ENCODE data around the gene KIN. TPM values are rescaled to one million over a fixed set of nuclear protein-coding genes. Genes with fewer than 3 reads are reported as not detected.

KIN gene
- polyA plus RNA-seq, 3 donors = 3.0 to 4.6 (median 3.1) TPM

DNA sequence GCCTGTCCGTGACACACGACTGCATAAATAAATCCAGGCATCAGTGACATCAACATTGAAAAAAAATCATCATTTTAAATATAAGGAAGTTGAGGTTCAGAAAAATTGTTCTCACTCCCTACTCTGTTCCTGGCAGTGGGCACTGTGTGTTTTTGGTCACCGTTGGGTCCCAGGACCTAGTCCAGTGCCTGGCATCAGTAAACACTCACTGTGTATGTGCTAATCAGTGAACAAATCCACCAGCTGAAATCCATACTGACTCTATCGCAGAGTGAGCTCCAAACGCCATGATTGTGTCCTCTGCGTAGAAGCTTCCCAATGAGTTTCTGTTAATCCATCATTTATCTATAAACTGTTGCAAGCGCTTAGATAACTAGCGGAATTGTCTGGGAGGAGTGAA is 43.5 kb downstream of the KIN start:
- Mint-ChIP-seq H3K4me1 (no peaks in the 10 kb centered on the region), H3K27me3 (ENCODE audit: low read depth in 3 of 3) (peaks cover 0 to 3% (median 1%) of the 10 kb centered on the region in 3 donors), H3K36me3 (peaks cover 0 to under 1% of the 10 kb centered on the region in 2 donors), H3K9me3 (no peaks in the 10 kb centered on the region), H3K4me3 (no peak overlapping the region), H3K27ac (peak overlapping the region in 1 of 7 donors; percentile 30)
- WGBS (ENCODE audit: insufficient coverage) = 64% methylated on average over 1 of the region's 8 CpGs
- H3K79me2 ChIP-seq (ENCODE audit: insufficient read depth, low read length) = no peaks in the 10 kb centered on the region
- H3K4me1 ChIP-seq (ENCODE audit: control insufficient read depth in 1 of 2, insufficient read depth in 2 of 2, low read length in 2 of 2) = no peaks in the 10 kb centered on the region
- H3K9ac ChIP-seq (ENCODE audit: insufficient read depth, low read length, poor library complexity, severe bottlenecking) = no peak overlapping the region
- TF ChIP-seq, protein P1, sequence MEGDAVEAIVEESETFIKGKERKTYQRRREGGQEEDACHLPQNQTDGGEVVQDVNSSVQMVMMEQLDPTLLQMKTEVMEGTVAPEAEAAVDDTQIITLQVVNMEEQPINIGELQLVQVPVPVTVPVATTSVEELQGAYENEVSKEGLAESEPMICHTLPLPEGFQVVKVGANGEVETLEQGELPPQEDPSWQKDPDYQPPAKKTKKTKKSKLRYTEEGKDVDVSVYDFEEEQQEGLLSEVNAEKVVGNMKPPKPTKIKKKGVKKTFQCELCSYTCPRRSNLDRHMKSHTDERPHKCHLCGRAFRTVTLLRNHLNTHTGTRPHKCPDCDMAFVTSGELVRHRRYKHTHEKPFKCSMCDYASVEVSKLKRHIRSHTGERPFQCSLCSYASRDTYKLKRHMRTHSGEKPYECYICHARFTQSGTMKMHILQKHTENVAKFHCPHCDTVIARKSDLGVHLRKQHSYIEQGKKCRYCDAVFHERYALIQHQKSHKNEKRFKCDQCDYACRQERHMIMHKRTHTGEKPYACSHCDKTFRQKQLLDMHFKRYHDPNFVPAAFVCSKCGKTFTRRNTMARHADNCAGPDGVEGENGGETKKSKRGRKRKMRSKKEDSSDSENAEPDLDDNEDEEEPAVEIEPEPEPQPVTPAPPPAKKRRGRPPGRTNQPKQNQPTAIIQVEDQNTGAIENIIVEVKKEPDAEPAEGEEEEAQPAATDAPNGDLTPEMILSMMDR (IDR thresholded peaks at IDR 0.05) = no peak
- H3K27ac ChIP-seq (ENCODE audit: low read depth in 1 of 2, low read length in 2 of 2) = no peak overlapping the region
- H4K20me1 ChIP-seq (ENCODE audit: insufficient read depth, low read length) = no peaks in the 10 kb centered on the region
- no peaks in the 10 kb centered on the region for H3K27me3 ChIP-seq (ENCODE audit: control insufficient read depth in 2 of 2, insufficient read depth in 2 of 2, low read length in 2 of 2)
- intact Hi-C loops (cut with micrococcal nuclease) = no loop called here
- H3K9me3 ChIP-seq (replicated peaks in 1 of 2; ENCODE audit: control insufficient read depth in 1 of 2, insufficient read depth in 1 of 2, low read length in 2 of 2) = no peaks in the 10 kb centered on the region
- no peaks in the 10 kb centered on the region for H3K36me3 ChIP-seq (replicated peaks in 1 of 2; ENCODE audit: control insufficient read depth in 1 of 2, insufficient read depth in 2 of 2, low read length in 2 of 2)
- no peak overlapping the region for H3K4me2 ChIP-seq (replicated peaks; ENCODE audit: extremely low read depth, low read length, poor library complexity, severe bottlenecking)
- no peak overlapping the region for H3K4me3 ChIP-seq (replicated peaks in 1 of 3; ENCODE audit: low read depth in 2 of 3, low read length in 3 of 3)
- no peak overlapping the region for H2AFZ ChIP-seq (ENCODE audit: insufficient read depth, low read depth, low read length, poor library complexity, severe bottlenecking)
- no peak for DNase-seq

DNA sequence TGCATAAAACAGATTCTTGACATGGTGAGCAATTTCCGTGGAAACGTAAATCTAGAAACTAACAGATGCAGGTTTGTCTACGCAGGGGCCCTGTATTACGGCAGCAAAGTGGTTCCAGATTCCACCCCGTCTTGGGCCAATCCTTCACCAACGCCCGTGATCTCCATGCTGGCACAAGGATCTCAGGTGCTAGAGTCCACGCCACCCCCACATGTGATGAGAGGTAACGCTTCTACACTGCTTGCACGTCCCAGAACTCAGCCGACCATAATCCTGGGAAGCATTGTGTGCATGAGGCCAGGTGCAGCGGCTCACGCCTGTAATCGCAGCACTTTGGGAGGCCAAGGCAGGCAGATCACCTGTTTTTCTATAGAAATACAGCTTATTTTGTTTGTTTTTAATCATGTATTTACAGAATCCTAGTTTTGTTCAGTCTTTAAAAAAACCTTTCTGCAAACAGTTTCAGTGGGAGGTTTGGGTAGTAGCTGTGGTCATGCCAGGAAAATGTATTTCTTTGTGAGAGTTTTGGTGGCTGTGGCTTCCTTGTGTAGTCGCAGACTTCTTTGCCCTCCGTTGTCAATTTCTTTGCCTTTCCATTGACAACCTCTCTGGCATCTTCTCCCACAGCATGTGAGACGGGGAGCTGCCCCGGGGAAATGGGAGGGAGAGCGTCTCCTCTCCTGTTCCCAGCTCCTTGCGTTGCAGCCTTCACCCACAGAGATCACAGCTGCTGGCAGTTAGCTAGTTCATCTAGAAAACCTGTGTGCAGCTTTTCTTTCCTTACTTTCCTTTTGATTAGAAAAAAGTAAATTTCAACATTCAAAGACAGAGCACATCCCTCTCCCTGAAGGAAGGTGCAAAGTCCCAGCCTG is 49.0 kb downstream of the KIN start:
- Histone ChIP-seq H2AFZ (ENCODE audit: insufficient read depth, low read depth, low read length, poor library complexity, severe bottlenecking) (no peak overlapping the region), H4K20me1 (ENCODE audit: insufficient read depth, low read length) (no peaks in the 10 kb centered on the region), H3K27ac (ENCODE audit: low read depth in 1 of 2, low read length in 2 of 2) (no peak overlapping the region), H3K4me3 (replicated peaks in 1 of 3; ENCODE audit: low read depth in 2 of 3, low read length in 3 of 3) (no peak overlapping the region), H3K4me2 (replicated peaks; ENCODE audit: extremely low read depth, low read length, poor library complexity, severe bottlenecking) (no peak overlapping the region), H3K9ac (ENCODE audit: insufficient read depth, low read length, poor library complexity, severe bottlenecking) (no peak overlapping the region), H3K4me1 (ENCODE audit: control insufficient read depth in 1 of 2, insufficient read depth in 2 of 2, low read length in 2 of 2) (no peaks in the 10 kb centered on the region), H3K79me2 (ENCODE audit: insufficient read depth, low read length) (no peaks in the 10 kb centered on the region), H3K27me3 (ENCODE audit: control insufficient read depth in 2 of 2, insufficient read depth in 2 of 2, low read length in 2 of 2) (no peaks in the 10 kb centered on the region), H3K36me3 (replicated peaks in 1 of 2; ENCODE audit: control insufficient read depth in 1 of 2, insufficient read depth in 2 of 2, low read length in 2 of 2) (no peaks in the 10 kb centered on the region), H3K9me3 (replicated peaks in 1 of 2; ENCODE audit: control insufficient read depth in 1 of 2, insufficient read depth in 1 of 2, low read length in 2 of 2) (no peaks in the 10 kb centered on the region)
- Mint-ChIP-seq H3K27me3 (ENCODE audit: low read depth in 3 of 3) (peaks cover 0 to 3% (median 0%) of the 10 kb centered on the region in 3 donors), H3K4me1 (no peaks in the 10 kb centered on the region), H3K36me3 (no peaks in the 10 kb centered on the region), H3K9me3 (peaks cover 0 to 2% (median 0%) of the 10 kb centered on the region in 7 donors), H3K4me3 (no peak overlapping the region), H3K27ac (no peak overlapping the region)
- DNase-seq = no peak
- intact Hi-C loops (cut with micrococcal nuclease) = no loop called here
- TF ChIP-seq, protein P1 (IDR thresholded peaks at IDR 0.05) = no peak
- WGBS (ENCODE audit: insufficient coverage) = 98% methylated on average over 11 of the region's 20 CpGs

All from CD14-positive monocyte (primary cell).